Ectodermal cell (in vitro differentiated cells): ENCODE measurements around the gene ABHD6.
A peak's percentile ranks its signal among the peaks of the same experiment; 100 is the strongest.
"Not testable (repeated sequence)": the region's sequence is repeated elsewhere in the genome, so short reads cannot be mapped to it uniquely, and the experiment has no call there.

Experiments
- H3K27ac ChIP-seq: 2 replicates; pipeline ENCODE4 v1.7.0; 2013; ENCODE audit warnings: mild to moderate bottlenecking, low read depth, low read length; ENCODE audit not compliant: insufficient read depth, poor library complexity, severe bottlenecking
- H3K27me3 ChIP-seq: 2 replicates; pipeline ENCODE4 v1.7.0; 2013; ENCODE audit warnings: mild to moderate bottlenecking, low read length; ENCODE audit not compliant: insufficient read depth, control insufficient read depth, poor library complexity, severe bottlenecking
- H3K36me3 ChIP-seq: one replicate; pipeline ENCODE4 v1.7.0; 2013; ENCODE audit warnings: low read length; ENCODE audit not compliant: control insufficient read depth, insufficient read depth
- H3K4me1 ChIP-seq: one replicate; pipeline ENCODE4 v1.7.0; 2013; ENCODE audit warnings: low read length; ENCODE audit not compliant: control insufficient read depth, insufficient read depth
- H3K4me3 ChIP-seq: 2 replicates; pipeline ENCODE4 v1.7.0; 2013; ENCODE audit warnings: low read depth, low read length, control low read depth; ENCODE audit not compliant: insufficient read depth
- H3K9me3 ChIP-seq: 2 replicates; pipeline ENCODE4 v1.7.0; 2013; ENCODE audit warnings: mild to moderate bottlenecking, low read length, moderate library complexity; ENCODE audit not compliant: control insufficient read depth
- WGBS, 2 experiments: methylation state at CpG; one replicate each; pipeline ENCODE4 v1.1.7; 2013; ENCODE audit warnings: missing lambda C conversion rate in 2 of 2; 5-methylcytosine and 5-hydroxymethylcytosine counted together

Gene ABHD6

GRCh38 chr3:58256061-58256460, 18.5 kb downstream of the ABHD6 start:
- Histone ChIP-seq H3K27me3 (no peaks in the 10 kb centered on the region), H3K4me3 (no peak overlapping the region), H3K27ac (no peak overlapping the region), H3K36me3 (no peaks in the 10 kb centered on the region), H3K4me1 (peaks cover 17% of the 10 kb centered on the region), H3K9me3 (no peaks in the 10 kb centered on the region)
- 90 to 94% methylated on average over 1 of the region's 1 CpG for WGBS, 2 experiments

- Histone ChIP-seq H3K27ac (no peak overlapping the region), H3K9me3 (no peaks in the 10 kb centered on the region), H3K27me3 (no peaks in the 10 kb centered on the region), H3K36me3 (no peaks in the 10 kb centered on the region), H3K4me3 (no peak overlapping the region), H3K4me1 (peaks cover 17% of the 10 kb centered on the region)
- WGBS, 2 experiments, result 88 to 96% methylated on average over 4 of the region's 4 CpGs
Observed at GRCh38 chr3:58256511-58256910, 18.9 kb downstream of the ABHD6 start.

GRCh38 chr3:58258392-58259055, 20.9 kb downstream of the ABHD6 start:
- WGBS, 2 experiments, result 74 to 76% methylated on average over 10 of the region's 10 CpGs
- no peaks in the 10 kb centered on the region for H3K27me3 ChIP-seq
- H3K4me3 ChIP-seq, result no peak overlapping the region
- H3K27ac ChIP-seq, result peak overlapping the region; percentile 78
- H3K36me3 ChIP-seq, result no peaks in the 10 kb centered on the region
- H3K4me1 ChIP-seq, result peaks cover 17% of the 10 kb centered on the region
- H3K9me3 ChIP-seq, result no peaks in the 10 kb centered on the region

GRCh38 chr3:58260261-58260731, 22.7 kb downstream of the ABHD6 start:
- Histone ChIP-seq H3K36me3 (no peaks in the 10 kb centered on the region), H3K4me3 (no peak overlapping the region), H3K27ac (no peak overlapping the region), H3K4me1 (peaks cover 17% of the 10 kb centered on the region), H3K27me3 (no peaks in the 10 kb centered on the region), H3K9me3 (no peaks in the 10 kb centered on the region)
- 88 to 91% methylated on average over 6 of the region's 6 CpGs for WGBS, 2 experiments

- H3K9me3 ChIP-seq, result no peaks in the 10 kb centered on the region
- no peaks in the 10 kb centered on the region for H3K27me3 ChIP-seq
- peaks cover 17% of the 10 kb centered on the region for H3K4me1 ChIP-seq
- H3K36me3 ChIP-seq, result no peaks in the 10 kb centered on the region
- no peak overlapping the region for H3K4me3 ChIP-seq
- H3K27ac ChIP-seq, result no peak overlapping the region
- 95 to 96% methylated on average over 6 of the region's 6 CpGs for WGBS, 2 experiments
Observed at GRCh38 chr3:58260733-58261132, 23.1 kb downstream of the ABHD6 start.

GRCh38 chr3:58261954-58262666, 24.5 kb downstream of the ABHD6 start:
- WGBS, 2 experiments, result 88 to 90% methylated on average over 3 of the region's 3 CpGs

GRCh38 chr3:58266577-58266976, 29.0 kb downstream of the ABHD6 start:
- Histone ChIP-seq H3K36me3 (no peaks in the 10 kb centered on the region), H3K27me3 (no peaks in the 10 kb centered on the region), H3K27ac (no peak overlapping the region), H3K9me3 (no peaks in the 10 kb centered on the region), H3K4me1 (no peaks in the 10 kb centered on the region), H3K4me3 (no peak overlapping the region)
- WGBS, 2 experiments, result 100% methylated on average over 1 of the region's 1 CpG; no CpG with 5 or more reads in 1 of the 2 experiments

More at GRCh38 chr3:58261954-58262666, 24.5 kb downstream of the ABHD6 start:
- no peak overlapping the region for H3K4me3 ChIP-seq
- H3K27me3 ChIP-seq, result no peaks in the 10 kb centered on the region
- H3K4me1 ChIP-seq, result peaks cover 17% of the 10 kb centered on the region
- H3K36me3 ChIP-seq, result no peaks in the 10 kb centered on the region
- no peaks in the 10 kb centered on the region for H3K9me3 ChIP-seq
- no peak overlapping the region for H3K27ac ChIP-seq

GRCh38 chr3:58267543-58267942, 30.0 kb downstream of the ABHD6 start:
- not testable (repeated sequence) for H3K27me3 ChIP-seq, H3K9me3 ChIP-seq, H3K27ac ChIP-seq, H3K36me3 ChIP-seq, H3K4me1 ChIP-seq, H3K4me3 ChIP-seq
- 85 to 90% methylated on average over 1 of the region's 1 CpG for WGBS, 2 experiments

GRCh38 chr3:58269356-58269755, 31.8 kb downstream of the ABHD6 start:
- Histone ChIP-seq H3K4me1 (no peaks in the 10 kb centered on the region), H3K27me3 (no peaks in the 10 kb centered on the region), H3K9me3 (no peaks in the 10 kb centered on the region), H3K4me3 (no peak overlapping the region), H3K27ac (no peak overlapping the region), H3K36me3 (no peaks in the 10 kb centered on the region)
- 86 to 94% methylated on average over 2 of the region's 2 CpGs for WGBS, 2 experiments

GRCh38 chr3:58270485-58270884, 32.9 kb downstream of the ABHD6 start:
- Histone ChIP-seq H3K27me3 (no peaks in the 10 kb centered on the region), H3K27ac (no peak overlapping the region), H3K36me3 (no peaks in the 10 kb centered on the region), H3K9me3 (no peaks in the 10 kb centered on the region), H3K4me1 (no peaks in the 10 kb centered on the region), H3K4me3 (no peak overlapping the region)
- 88 to 94% methylated on average over 2 of the region's 2 CpGs for WGBS, 2 experiments
